SK-N-SH (cell line): ENCODE measurements around the gene SPAG9.

ENCODE experiments used
- CHD2 ChIP-seq: fragments of 150-350 bp; IDR thresholded peaks from 2 replicates; pipeline ENCODE4 v1.6.1; 2018; ENCODE audit warnings: low read length; ENCODE audit not compliant: partially characterized antibody
- EP300 ChIP-seq, 2 experiments: IDR thresholded peaks; 2 replicates each; pipeline versions ENCODE4 v1.4.0 to v1.6.1; 2012; ENCODE audit warnings: borderline replicate concordance in 1 of 2, low read depth in 1 of 2, low read length in 1 of 2
- GATA2 ChIP-seq: sonication (generic); formaldehyde crosslinking; IDR thresholded peaks from 2 replicates; pipeline ENCODE4 v1.5.0; 2020; ENCODE audit warnings: mild to moderate bottlenecking, missing genetic modification reagents
- JUND ChIP-seq: IDR thresholded peaks from 2 replicates; pipeline ENCODE4 v1.4.0; 2012
- PBX3 ChIP-seq: IDR thresholded peaks from 2 replicates; pipeline ENCODE4; 2012
- POLR2AphosphoS5 ChIP-seq: IDR thresholded peaks from 2 replicates; pipeline ENCODE4 v1.6.1; 2012; ENCODE audit warnings: low read depth, low read length
- RAD21 ChIP-seq: IDR thresholded peaks from 2 replicates; pipeline ENCODE4 v1.6.1; 2012; ENCODE audit warnings: mild to moderate bottlenecking, low read length
- RCOR1 ChIP-seq: fragments of 150-350 bp; IDR thresholded peaks from 2 replicates; pipeline ENCODE4 v1.6.1; 2017; ENCODE audit warnings: antibody characterized with exemption, low read length
- RXRA ChIP-seq: IDR thresholded peaks from 2 replicates; pipeline ENCODE4 v1.4.0; 2012; ENCODE audit warnings: low read depth, mild to moderate bottlenecking, borderline replicate concordance
- TCF12 ChIP-seq: IDR thresholded peaks from 2 replicates; pipeline ENCODE4 v1.4.0; 2012
- YY1 ChIP-seq: IDR thresholded peaks from 2 replicates; pipeline ENCODE4 v1.4.0; 2012; ENCODE audit warnings: low read depth, mild to moderate bottlenecking
- TF ChIP-seq, protein P1 (sequence below): fragments of 200-600 bp; sonication (generic); IDR thresholded peaks from 2 replicates; pipeline ENCODE4 v1.6.1; 2017; ENCODE audit warnings: antibody characterized with exemption, mild to moderate bottlenecking, moderate library complexity
- TF ChIP-seq, protein P2 (sequence below): IDR thresholded peaks from 2 replicates; pipeline ENCODE4 v1.6.1; 2012; ENCODE audit warnings: mild to moderate bottlenecking, low read depth, low read length, moderate library complexity
- TF ChIP-seq, protein P3 (sequence below): IDR thresholded peaks from 2 replicates; pipeline ENCODE4 v1.4.0; 2012; ENCODE audit warnings: low read depth, borderline replicate concordance

DNA sequence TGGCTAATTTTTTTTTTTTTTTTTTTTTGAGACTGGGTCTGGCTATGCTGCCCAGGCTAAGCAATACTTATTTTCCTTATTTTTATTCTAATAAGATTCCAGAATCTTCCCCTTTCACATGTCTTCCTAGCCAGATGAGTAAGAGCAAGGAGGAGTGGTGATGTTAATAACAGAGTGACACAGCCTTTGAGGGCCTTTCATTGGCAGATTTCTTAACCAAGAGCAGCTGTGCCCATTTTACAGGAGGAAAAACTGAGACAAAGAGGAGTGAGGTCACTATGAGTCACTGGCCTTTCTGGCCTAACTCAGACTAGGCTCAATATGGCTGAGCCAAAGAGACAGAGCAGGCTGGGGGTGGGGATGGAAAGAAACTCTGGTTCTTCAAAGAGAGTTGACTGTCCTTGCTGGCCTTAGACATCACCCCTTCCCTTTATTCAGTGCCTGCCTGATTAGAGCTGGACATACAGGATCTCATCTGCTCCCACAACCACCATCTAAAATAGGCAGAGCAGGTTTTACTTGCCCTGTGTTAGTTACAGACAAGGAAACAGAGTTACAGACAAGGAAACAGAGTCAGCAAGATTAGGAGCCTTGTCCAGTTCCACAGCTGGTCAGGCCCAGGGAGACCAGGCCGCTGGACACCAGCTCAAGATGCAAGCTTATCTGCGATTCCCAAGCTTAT is 204.5 kb downstream of the SPAG9 start:
- TF ChIP-seq JUND = no peak
- no peak for TF ChIP-seq GATA2 (CRISPR knock-in tag)
- TF ChIP-seq, protein P1, sequence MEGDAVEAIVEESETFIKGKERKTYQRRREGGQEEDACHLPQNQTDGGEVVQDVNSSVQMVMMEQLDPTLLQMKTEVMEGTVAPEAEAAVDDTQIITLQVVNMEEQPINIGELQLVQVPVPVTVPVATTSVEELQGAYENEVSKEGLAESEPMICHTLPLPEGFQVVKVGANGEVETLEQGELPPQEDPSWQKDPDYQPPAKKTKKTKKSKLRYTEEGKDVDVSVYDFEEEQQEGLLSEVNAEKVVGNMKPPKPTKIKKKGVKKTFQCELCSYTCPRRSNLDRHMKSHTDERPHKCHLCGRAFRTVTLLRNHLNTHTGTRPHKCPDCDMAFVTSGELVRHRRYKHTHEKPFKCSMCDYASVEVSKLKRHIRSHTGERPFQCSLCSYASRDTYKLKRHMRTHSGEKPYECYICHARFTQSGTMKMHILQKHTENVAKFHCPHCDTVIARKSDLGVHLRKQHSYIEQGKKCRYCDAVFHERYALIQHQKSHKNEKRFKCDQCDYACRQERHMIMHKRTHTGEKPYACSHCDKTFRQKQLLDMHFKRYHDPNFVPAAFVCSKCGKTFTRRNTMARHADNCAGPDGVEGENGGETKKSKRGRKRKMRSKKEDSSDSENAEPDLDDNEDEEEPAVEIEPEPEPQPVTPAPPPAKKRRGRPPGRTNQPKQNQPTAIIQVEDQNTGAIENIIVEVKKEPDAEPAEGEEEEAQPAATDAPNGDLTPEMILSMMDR = no peak
- TF ChIP-seq RCOR1 = no peak
- TF ChIP-seq EP300 (IDR thresholded peaks at IDR 0.05; ENCODE audit: borderline replicate concordance in 1 of 2, low read depth in 1 of 2, low read length in 1 of 2) = no peak
- no peak for TF ChIP-seq CHD2
- TF ChIP-seq PBX3 = no peak
- TF ChIP-seq, protein P2, sequence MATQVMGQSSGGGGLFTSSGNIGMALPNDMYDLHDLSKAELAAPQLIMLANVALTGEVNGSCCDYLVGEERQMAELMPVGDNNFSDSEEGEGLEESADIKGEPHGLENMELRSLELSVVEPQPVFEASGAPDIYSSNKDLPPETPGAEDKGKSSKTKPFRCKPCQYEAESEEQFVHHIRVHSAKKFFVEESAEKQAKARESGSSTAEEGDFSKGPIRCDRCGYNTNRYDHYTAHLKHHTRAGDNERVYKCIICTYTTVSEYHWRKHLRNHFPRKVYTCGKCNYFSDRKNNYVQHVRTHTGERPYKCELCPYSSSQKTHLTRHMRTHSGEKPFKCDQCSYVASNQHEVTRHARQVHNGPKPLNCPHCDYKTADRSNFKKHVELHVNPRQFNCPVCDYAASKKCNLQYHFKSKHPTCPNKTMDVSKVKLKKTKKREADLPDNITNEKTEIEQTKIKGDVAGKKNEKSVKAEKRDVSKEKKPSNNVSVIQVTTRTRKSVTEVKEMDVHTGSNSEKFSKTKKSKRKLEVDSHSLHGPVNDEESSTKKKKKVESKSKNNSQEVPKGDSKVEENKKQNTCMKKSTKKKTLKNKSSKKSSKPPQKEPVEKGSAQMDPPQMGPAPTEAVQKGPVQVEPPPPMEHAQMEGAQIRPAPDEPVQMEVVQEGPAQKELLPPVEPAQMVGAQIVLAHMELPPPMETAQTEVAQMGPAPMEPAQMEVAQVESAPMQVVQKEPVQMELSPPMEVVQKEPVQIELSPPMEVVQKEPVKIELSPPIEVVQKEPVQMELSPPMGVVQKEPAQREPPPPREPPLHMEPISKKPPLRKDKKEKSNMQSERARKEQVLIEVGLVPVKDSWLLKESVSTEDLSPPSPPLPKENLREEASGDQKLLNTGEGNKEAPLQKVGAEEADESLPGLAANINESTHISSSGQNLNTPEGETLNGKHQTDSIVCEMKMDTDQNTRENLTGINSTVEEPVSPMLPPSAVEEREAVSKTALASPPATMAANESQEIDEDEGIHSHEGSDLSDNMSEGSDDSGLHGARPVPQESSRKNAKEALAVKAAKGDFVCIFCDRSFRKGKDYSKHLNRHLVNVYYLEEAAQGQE = no peak
- TF ChIP-seq, protein P3, sequence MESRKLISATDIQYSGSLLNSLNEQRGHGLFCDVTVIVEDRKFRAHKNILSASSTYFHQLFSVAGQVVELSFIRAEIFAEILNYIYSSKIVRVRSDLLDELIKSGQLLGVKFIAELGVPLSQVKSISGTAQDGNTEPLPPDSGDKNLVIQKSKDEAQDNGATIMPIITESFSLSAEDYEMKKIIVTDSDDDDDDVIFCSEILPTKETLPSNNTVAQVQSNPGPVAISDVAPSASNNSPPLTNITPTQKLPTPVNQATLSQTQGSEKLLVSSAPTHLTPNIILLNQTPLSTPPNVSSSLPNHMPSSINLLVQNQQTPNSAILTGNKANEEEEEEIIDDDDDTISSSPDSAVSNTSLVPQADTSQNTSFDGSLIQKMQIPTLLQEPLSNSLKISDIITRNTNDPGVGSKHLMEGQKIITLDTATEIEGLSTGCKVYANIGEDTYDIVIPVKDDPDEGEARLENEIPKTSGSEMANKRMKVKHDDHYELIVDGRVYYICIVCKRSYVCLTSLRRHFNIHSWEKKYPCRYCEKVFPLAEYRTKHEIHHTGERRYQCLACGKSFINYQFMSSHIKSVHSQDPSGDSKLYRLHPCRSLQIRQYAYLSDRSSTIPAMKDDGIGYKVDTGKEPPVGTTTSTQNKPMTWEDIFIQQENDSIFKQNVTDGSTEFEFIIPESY = no peak
- no peak for TF ChIP-seq RAD21
- no peak for TF ChIP-seq RXRA
- no peak for TF ChIP-seq TCF12
- TF ChIP-seq YY1 = no peak
- TF ChIP-seq POLR2AphosphoS5 = no peak
